ENCODE measurements around the gene ATP12A. TPM values are rescaled to one million over a fixed set of nuclear protein-coding genes. Genes with fewer than 3 reads are reported as not detected.

The ATP12A gene
- total and polyA plus RNA-seq, 2 donors (not counting 1 experiment from before 2014, with no cell fraction given) = not detected

DNA sequence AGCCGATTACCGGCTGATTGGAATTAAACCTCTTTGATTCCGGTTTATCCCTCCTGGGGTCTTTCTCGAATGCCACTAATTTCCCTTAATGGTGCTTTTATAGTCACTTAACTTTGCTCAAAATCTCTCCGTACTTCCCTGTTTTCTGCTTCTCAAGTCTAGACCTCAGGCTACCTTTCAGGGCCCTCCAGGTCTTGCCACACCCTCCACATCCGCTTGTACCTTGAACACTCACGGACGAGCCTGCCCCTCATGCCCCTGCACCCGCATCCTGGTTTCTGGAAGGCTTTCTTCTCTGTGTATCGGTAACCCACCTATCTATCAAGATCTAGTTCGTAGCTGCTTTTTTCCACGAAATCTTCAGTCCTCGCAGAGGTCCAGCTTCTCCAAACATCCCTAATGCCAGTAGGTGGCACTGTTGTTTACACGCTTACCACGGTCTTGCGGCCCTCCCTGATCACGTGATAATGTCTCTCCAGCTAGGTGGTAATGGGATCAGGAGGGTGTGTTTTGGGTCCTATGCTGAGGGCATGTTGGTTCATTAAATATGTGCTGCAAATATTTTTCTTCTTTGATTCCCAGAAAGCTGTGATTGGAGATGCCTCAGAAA, 13.8 kb downstream of the ATP12A start:
- Histone ChIP-seq H3K27ac (ENCODE audit: insufficient read depth, low read length) (no peak overlapping the region), H3K4me2 (ENCODE audit: extremely low read depth, insufficient read depth, low read length) (no peak overlapping the region), H3K9ac (ENCODE audit: insufficient read depth, low read length) (no peak overlapping the region), H3K4me3 (replicated peaks in 1 of 4; ENCODE audit: control extremely low read depth in 1 of 4, insufficient read depth in 1 of 4, low read depth in 3 of 4, low read length in 4 of 4) (no peak overlapping the region), H4K20me1 (ENCODE audit: control insufficient read depth, extremely low read depth, insufficient read depth, low read length) (no peaks in the 10 kb centered on the region), H3K79me2 (ENCODE audit: control insufficient read depth, insufficient read depth, low read length) (no peaks in the 10 kb centered on the region), H3K9me3 (ENCODE audit: control insufficient read depth, insufficient read depth, low read depth, low read length) (no peaks in the 10 kb centered on the region), H3K27me3 (ENCODE audit: control insufficient read depth, insufficient read depth, low read length) (no peaks in the 10 kb centered on the region), H3K4me1 (ENCODE audit: control insufficient read depth, extremely low read depth, insufficient read depth, low read length) (no peaks in the 10 kb centered on the region), H2AFZ (ENCODE audit: low read length) (no peak overlapping the region), H3K36me3 (ENCODE audit: control insufficient read depth, insufficient read depth, low read length) (no peaks in the 10 kb centered on the region)
- peak; percentile 26 to 67 for DNase-seq (ENCODE audit: low read depth in 2 of 2)
- TF ChIP-seq EZH2 (IDR thresholded peaks at IDR 0.05; ENCODE audit: low read length, missing control alignments) = no peak
- TF ChIP-seq, protein P1, sequence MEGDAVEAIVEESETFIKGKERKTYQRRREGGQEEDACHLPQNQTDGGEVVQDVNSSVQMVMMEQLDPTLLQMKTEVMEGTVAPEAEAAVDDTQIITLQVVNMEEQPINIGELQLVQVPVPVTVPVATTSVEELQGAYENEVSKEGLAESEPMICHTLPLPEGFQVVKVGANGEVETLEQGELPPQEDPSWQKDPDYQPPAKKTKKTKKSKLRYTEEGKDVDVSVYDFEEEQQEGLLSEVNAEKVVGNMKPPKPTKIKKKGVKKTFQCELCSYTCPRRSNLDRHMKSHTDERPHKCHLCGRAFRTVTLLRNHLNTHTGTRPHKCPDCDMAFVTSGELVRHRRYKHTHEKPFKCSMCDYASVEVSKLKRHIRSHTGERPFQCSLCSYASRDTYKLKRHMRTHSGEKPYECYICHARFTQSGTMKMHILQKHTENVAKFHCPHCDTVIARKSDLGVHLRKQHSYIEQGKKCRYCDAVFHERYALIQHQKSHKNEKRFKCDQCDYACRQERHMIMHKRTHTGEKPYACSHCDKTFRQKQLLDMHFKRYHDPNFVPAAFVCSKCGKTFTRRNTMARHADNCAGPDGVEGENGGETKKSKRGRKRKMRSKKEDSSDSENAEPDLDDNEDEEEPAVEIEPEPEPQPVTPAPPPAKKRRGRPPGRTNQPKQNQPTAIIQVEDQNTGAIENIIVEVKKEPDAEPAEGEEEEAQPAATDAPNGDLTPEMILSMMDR (conservative IDR thresholded peaks at IDR 0.05 in 1 of 2, IDR thresholded peaks at IDR 0.05 in 1 of 2; ENCODE audit: low read depth in 1 of 2, low read length in 2 of 2) = peak; percentile 51 to 72

DNA sequence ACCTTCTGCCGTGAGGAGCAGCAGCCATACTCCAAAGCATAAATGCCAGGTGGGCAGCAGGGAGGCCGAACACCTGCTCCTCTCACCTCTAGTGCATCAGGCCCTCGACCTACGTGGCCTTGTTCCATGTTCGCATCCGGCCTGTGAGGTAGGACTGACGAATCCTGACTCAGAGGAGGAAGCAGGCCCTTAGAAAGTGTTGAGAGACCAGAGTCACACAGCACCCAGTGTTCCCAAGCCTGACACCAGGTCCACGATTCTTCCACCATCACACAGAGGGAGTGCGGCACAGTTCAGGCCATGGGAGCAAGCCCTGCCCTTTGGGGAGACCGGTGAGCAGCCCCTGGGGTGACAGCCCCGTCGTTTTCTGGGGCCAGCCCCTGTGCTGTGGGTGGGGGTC, 14.7 kb downstream of the ATP12A start:
- no peak overlapping the region for H3K4me3 ChIP-seq (replicated peaks in 1 of 4; ENCODE audit: control extremely low read depth in 1 of 4, insufficient read depth in 1 of 4, low read depth in 3 of 4, low read length in 4 of 4)
- no peak for DNase-seq (ENCODE audit: low read depth in 2 of 2)

DNA sequence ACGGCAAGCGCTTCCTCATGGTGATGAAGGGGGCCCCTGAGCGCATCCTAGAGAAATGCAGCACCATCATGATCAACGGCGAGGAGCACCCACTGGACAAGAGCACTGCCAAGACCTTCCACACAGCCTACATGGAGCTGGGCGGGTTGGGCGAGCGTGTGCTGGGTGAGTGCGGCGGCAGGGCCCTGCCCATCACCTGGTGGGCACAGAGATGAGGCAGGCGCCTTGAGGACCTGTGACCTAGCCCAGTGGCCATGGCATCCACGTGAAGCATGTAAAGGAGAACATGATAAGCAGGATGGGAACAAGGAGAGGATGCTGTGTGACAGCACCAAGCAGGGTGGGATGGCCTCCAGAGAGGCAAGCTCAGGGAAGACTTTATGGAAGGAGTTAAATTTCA, 18.5 kb downstream of the ATP12A start:
- Histone ChIP-seq H3K4me2 (ENCODE audit: extremely low read depth, insufficient read depth, low read length) (no peak overlapping the region), H3K27ac (ENCODE audit: insufficient read depth, low read length) (no peak overlapping the region), H3K79me2 (ENCODE audit: control insufficient read depth, insufficient read depth, low read length) (no peaks in the 10 kb centered on the region), H2AFZ (ENCODE audit: low read length) (no peak overlapping the region), H3K9me3 (ENCODE audit: control insufficient read depth, insufficient read depth, low read depth, low read length) (no peaks in the 10 kb centered on the region), H3K4me3 (replicated peaks in 1 of 4; ENCODE audit: control extremely low read depth in 1 of 4, insufficient read depth in 1 of 4, low read depth in 3 of 4, low read length in 4 of 4) (no peak overlapping the region), H3K27me3 (ENCODE audit: control insufficient read depth, insufficient read depth, low read length) (no peaks in the 10 kb centered on the region), H4K20me1 (ENCODE audit: control insufficient read depth, extremely low read depth, insufficient read depth, low read length) (no peaks in the 10 kb centered on the region), H3K36me3 (ENCODE audit: control insufficient read depth, insufficient read depth, low read length) (no peaks in the 10 kb centered on the region), H3K9ac (ENCODE audit: insufficient read depth, low read length) (no peak overlapping the region), H3K4me1 (ENCODE audit: control insufficient read depth, extremely low read depth, insufficient read depth, low read length) (no peaks in the 10 kb centered on the region)
- TF ChIP-seq, protein P1 (conservative IDR thresholded peaks at IDR 0.05 in 1 of 2, IDR thresholded peaks at IDR 0.05 in 1 of 2; ENCODE audit: low read depth in 1 of 2, low read length in 2 of 2) = no peak
- no peak for TF ChIP-seq EZH2 (IDR thresholded peaks at IDR 0.05; ENCODE audit: low read length, missing control alignments)
- no peak for DNase-seq (ENCODE audit: low read depth in 2 of 2)

More for the DNA sequence above, 14.7 kb downstream of the ATP12A start:
- H3K79me2 ChIP-seq (ENCODE audit: control insufficient read depth, insufficient read depth, low read length) = no peaks in the 10 kb centered on the region
- no peak overlapping the region for H2AFZ ChIP-seq (ENCODE audit: low read length)
- no peaks in the 10 kb centered on the region for H3K9me3 ChIP-seq (ENCODE audit: control insufficient read depth, insufficient read depth, low read depth, low read length)
- no peaks in the 10 kb centered on the region for H3K4me1 ChIP-seq (ENCODE audit: control insufficient read depth, extremely low read depth, insufficient read depth, low read length)
- no peaks in the 10 kb centered on the region for H3K27me3 ChIP-seq (ENCODE audit: control insufficient read depth, insufficient read depth, low read length)
- no peak for TF ChIP-seq EZH2 (IDR thresholded peaks at IDR 0.05; ENCODE audit: low read length, missing control alignments)
- TF ChIP-seq, protein P1 (conservative IDR thresholded peaks at IDR 0.05 in 1 of 2, IDR thresholded peaks at IDR 0.05 in 1 of 2; ENCODE audit: low read depth in 1 of 2, low read length in 2 of 2) = no peak
- no peak overlapping the region for H3K9ac ChIP-seq (ENCODE audit: insufficient read depth, low read length)
- H4K20me1 ChIP-seq (ENCODE audit: control insufficient read depth, extremely low read depth, insufficient read depth, low read length) = no peaks in the 10 kb centered on the region
- no peaks in the 10 kb centered on the region for H3K36me3 ChIP-seq (ENCODE audit: control insufficient read depth, insufficient read depth, low read length)
- no peak overlapping the region for H3K4me2 ChIP-seq (ENCODE audit: extremely low read depth, insufficient read depth, low read length)
- no peak overlapping the region for H3K27ac ChIP-seq (ENCODE audit: insufficient read depth, low read length)

Data from fibroblast of lung (primary cell).